OCI-LY1 (cell line): ENCODE results near the gene LCE1A.

ENCODE experiments used
- H2AFZ ChIP-seq: fragments of 200-600 bp; sonication (generic), shearing (Covaris generic); 2 replicates; pipeline ENCODE4 v1.6.0; 2014; ENCODE audit warnings: antibody characterized with exemption, mild to moderate bottlenecking, low read length
- H3F3A ChIP-seq: fragments of 200-600 bp; sonication (generic), shearing (Covaris generic); 2 replicates; pipeline ENCODE4 v1.6.0; 2014; ENCODE audit warnings: mild to moderate bottlenecking, antibody characterized with exemption, low read length, moderate library complexity; ENCODE audit not compliant: insufficient read depth
- H3K27ac ChIP-seq: fragments of 200-600 bp; sonication (generic); 2 replicates; pipeline ENCODE4 v1.5.1; 2014; ENCODE audit warnings: low read length, mixed run types, mild to moderate bottlenecking, low read depth; ENCODE audit not compliant: poor library complexity, severe bottlenecking
- H3K27me3 ChIP-seq: fragments of 200-600 bp; sonication (generic); 2 replicates; pipeline ENCODE4 v1.6.0; 2014; ENCODE audit warnings: antibody characterized with exemption, mild to moderate bottlenecking, low read length, moderate library complexity; ENCODE audit not compliant: insufficient read depth
- H3K36me3 ChIP-seq: fragments of 200-600 bp; sonication (generic); 2 replicates; pipeline ENCODE4 v1.6.1; 2014; ENCODE audit warnings: mild to moderate bottlenecking, antibody characterized with exemption, low read length, moderate library complexity, mixed read lengths; ENCODE audit not compliant: insufficient read depth
- H3K4me1 ChIP-seq: fragments of 200-600 bp; sonication (generic); 2 replicates; pipeline ENCODE4 v1.5.1; 2014; ENCODE audit warnings: mild to moderate bottlenecking, low read length, moderate library complexity; ENCODE audit not compliant: insufficient read depth, severe bottlenecking
- H3K4me2 ChIP-seq: fragments of 200-600 bp; sonication (generic), shearing (Covaris generic); 2 replicates; pipeline ENCODE4 v1.6.1; 2014; ENCODE audit warnings: low read length
- H3K4me3 ChIP-seq: fragments of 200-600 bp; sonication (generic); 2 replicates; pipeline ENCODE4 v1.5.1; 2014; ENCODE audit warnings: low read length, low read depth, mild to moderate bottlenecking, mixed read lengths; ENCODE audit not compliant: poor library complexity, severe bottlenecking
- H3K79me2 ChIP-seq: fragments of 200-600 bp; shearing (Covaris generic); 2 replicates; pipeline ENCODE4 v1.6.1; 2016; ENCODE audit warnings: mixed run types, low read length, mixed read lengths; ENCODE audit not compliant: insufficient read depth
- H3K9ac ChIP-seq: fragments of 200-600 bp; sonication (generic), shearing (Covaris generic); 2 replicates; pipeline ENCODE4 v1.6.1; 2014; ENCODE audit warnings: mild to moderate bottlenecking, low read length, mixed read lengths
- H3K9me2 ChIP-seq: fragments of 200-600 bp; sonication (generic), shearing (Covaris generic); 2 replicates; pipeline ENCODE4 v1.6.1; 2014; ENCODE audit warnings: low read depth, mild to moderate bottlenecking, low read length, mixed read lengths
- H3K9me3 ChIP-seq: fragments of 200-600 bp; shearing (Covaris generic); 2 replicates; pipeline ENCODE4 v1.6.1; 2014; ENCODE audit warnings: low read length, mixed read lengths
- H4K20me1 ChIP-seq: fragments of 200-600 bp; sonication (generic), shearing (Covaris generic); 2 replicates; pipeline ENCODE4 v1.6.0; 2016; ENCODE audit warnings: mild to moderate bottlenecking, low read length; ENCODE audit not compliant: insufficient read depth
- EZH2 ChIP-seq: fragments of 200-600 bp; sonication (generic), shearing (Covaris generic); IDR thresholded peaks from 2 replicates; pipeline ENCODE4 v1.8.0; 2017; ENCODE audit warnings: borderline replicate concordance, mixed run types, mild to moderate bottlenecking, antibody characterized with exemption, low read length, moderate library complexity, mixed read lengths
- TF ChIP-seq, protein P1 (sequence below): fragments of 200-600 bp; sonication (generic), shearing (Covaris generic); IDR thresholded peaks from 2 replicates; pipeline ENCODE4 v1.5.1; 2017; ENCODE audit warnings: mild to moderate bottlenecking, antibody characterized with exemption, low read length, moderate library complexity, mixed read lengths

LCE1A gene

DNA sequence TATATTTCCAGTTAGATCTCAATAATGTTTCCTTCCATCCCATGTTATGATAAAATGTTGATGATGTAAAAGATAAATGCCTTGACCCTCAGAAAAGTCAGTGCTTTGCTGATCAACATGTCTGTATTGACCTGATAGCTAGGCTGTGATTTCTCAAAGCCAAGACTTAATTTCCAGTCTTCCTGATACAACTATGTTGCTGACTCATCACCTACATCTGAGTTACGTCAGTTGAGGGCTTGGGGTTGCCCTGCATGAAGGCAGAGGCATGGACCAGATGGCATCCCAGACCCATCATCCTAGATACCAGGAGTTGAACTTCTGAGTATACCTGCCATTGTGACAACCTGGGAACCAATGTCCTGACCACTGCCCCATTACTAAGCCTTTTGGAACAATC is 25.9 kb upstream of the LCE1A start:
- Histone ChIP-seq H3K4me1 (no peaks in the 10 kb centered on the region), H3K4me3 (no peak overlapping the region), H3K27me3 (no peaks in the 10 kb centered on the region; the same call in 1 of the 2 replicates), H3K36me3 (no peaks in the 10 kb centered on the region), H3K9ac (no peak overlapping the region), H3K9me2 (no peaks in the 10 kb centered on the region), H3K4me2 (no peak overlapping the region), H3K79me2 (no peaks in the 10 kb centered on the region), H2AFZ (no peak overlapping the region), H3F3A (no peaks in the 10 kb centered on the region), H3K9me3 (no peaks in the 10 kb centered on the region), H3K27ac (no peak overlapping the region), H4K20me1 (no peaks in the 10 kb centered on the region)
- TF ChIP-seq, protein P1, sequence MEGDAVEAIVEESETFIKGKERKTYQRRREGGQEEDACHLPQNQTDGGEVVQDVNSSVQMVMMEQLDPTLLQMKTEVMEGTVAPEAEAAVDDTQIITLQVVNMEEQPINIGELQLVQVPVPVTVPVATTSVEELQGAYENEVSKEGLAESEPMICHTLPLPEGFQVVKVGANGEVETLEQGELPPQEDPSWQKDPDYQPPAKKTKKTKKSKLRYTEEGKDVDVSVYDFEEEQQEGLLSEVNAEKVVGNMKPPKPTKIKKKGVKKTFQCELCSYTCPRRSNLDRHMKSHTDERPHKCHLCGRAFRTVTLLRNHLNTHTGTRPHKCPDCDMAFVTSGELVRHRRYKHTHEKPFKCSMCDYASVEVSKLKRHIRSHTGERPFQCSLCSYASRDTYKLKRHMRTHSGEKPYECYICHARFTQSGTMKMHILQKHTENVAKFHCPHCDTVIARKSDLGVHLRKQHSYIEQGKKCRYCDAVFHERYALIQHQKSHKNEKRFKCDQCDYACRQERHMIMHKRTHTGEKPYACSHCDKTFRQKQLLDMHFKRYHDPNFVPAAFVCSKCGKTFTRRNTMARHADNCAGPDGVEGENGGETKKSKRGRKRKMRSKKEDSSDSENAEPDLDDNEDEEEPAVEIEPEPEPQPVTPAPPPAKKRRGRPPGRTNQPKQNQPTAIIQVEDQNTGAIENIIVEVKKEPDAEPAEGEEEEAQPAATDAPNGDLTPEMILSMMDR: no peak
- no peak for TF ChIP-seq EZH2

DNA sequence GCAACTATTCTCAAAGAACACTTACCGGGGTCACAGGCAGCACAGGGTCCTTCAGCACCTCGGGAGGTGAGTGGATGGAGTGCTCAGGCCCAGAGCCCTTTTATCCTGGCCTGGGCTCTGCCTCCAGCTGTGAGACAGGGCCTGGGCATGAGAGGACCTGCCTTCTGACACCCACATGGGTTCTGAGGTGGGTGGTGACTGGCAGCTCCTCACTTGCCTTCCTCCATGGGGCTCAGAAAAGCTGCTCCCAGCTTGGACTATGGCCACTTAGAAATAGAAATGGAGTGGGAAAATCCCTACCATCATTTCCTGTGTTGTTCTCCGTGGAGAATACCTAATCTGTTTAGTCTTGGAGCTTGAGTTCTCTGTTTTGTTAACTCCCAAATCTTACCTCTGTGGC is 20.7 kb upstream of the LCE1A start, which contains the start of gene LCE1C:
LCE1C (minus strand) TSS at position 76 of the 400 bp plus-strand sequence. CDS start 1,173 bp downstream, outside the sequence.
- Histone ChIP-seq H2AFZ (no peak within 1 kb of the TSS), H3K9me3 (no peaks in the 10 kb centered on the region), H3K79me2 (no peaks in the 10 kb centered on the region), H3K9ac (no peak within 1 kb of the TSS), H3K27ac (no peak within 1 kb of the TSS), H3K4me1 (no peaks in the 10 kb centered on the region), H3F3A (no peaks in the 10 kb centered on the region), H3K4me2 (no peak within 1 kb of the TSS), H3K4me3 (no peak within 1 kb of the TSS), H4K20me1 (no peaks in the 10 kb centered on the region), H3K9me2 (no peaks in the 10 kb centered on the region), H3K27me3 (no peaks in the 10 kb centered on the region; the same call in 1 of the 2 replicates), H3K36me3 (no peaks in the 10 kb centered on the region)
- TF ChIP-seq, protein P1: no peak
- TF ChIP-seq EZH2: no peak

DNA sequence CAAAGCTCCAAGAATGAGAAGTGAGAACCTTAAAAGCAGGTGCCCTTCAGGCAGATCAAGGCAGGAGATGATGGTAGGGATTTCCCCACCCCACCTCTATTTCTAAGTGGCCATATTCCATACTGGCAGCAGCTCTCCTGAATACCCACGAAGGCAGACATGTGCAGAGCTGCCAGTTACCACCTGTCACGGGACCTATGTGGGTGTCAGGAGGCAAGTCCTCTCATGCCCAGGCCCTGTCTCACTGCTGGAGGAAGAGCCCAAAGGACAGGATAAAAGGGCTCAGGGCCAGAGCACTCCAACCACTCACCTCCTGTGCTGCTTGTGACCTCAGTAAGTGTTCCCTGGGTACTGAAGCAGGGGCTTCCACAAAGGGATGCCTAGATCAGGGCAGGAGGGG is 16.2 kb upstream of the LCE1A start:
- Histone ChIP-seq H3K4me2 (no peak overlapping the region), H3K27ac (no peak overlapping the region), H2AFZ (no peak overlapping the region), H3K27me3 (no peaks in the 10 kb centered on the region), H3K4me1 (no peaks in the 10 kb centered on the region), H3K4me3 (no peak overlapping the region), H3K36me3 (no peaks in the 10 kb centered on the region), H3K79me2 (no peaks in the 10 kb centered on the region), H4K20me1 (no peaks in the 10 kb centered on the region), H3F3A (no peaks in the 10 kb centered on the region), H3K9ac (no peak overlapping the region), H3K9me2 (no peaks in the 10 kb centered on the region), H3K9me3 (no peaks in the 10 kb centered on the region)
- TF ChIP-seq, protein P1: no peak
- no peak for TF ChIP-seq EZH2
